Mucosa of rectum (tissue), 2 donors: ENCODE data around the gene HEPHL1.
A peak's percentile ranks its signal among the peaks of the same experiment; 100 is the strongest.

Experiments
- H3K27ac ChIP-seq, 2 donors: one replicate each; pipeline ENCODE4 v1.7.0; 2013; ENCODE audit warnings: inconsistent platforms in 2 of 2, low read depth in 2 of 2, low read length in 2 of 2
- H3K27me3 ChIP-seq, 2 donors: one replicate each; pipeline ENCODE4 v1.7.0; 2013; ENCODE audit warnings: low read length in 2 of 2; ENCODE audit not compliant: control insufficient read depth in 2 of 2, insufficient read depth in 2 of 2
- H3K36me3 ChIP-seq, 2 donors: one replicate each; pipeline ENCODE4 v1.7.0; 2013; ENCODE audit warnings: low read length in 2 of 2; ENCODE audit not compliant: control insufficient read depth in 2 of 2, insufficient read depth in 2 of 2
- H3K4me1 ChIP-seq, 2 donors: one replicate each; pipeline ENCODE4 v1.7.0; 2013; ENCODE audit warnings: low read length in 2 of 2, mild to moderate bottlenecking in 1 of 2; ENCODE audit not compliant: control insufficient read depth in 2 of 2, insufficient read depth in 2 of 2
- H3K4me3 ChIP-seq, 2 donors: one replicate each; pipeline ENCODE4 v1.7.0; 2013; ENCODE audit warnings: low read length in 2 of 2
- H3K9ac ChIP-seq, 2 donors: one replicate each; pipeline ENCODE4 v1.7.0; 2013; ENCODE audit warnings: low read length in 2 of 2, low read depth in 1 of 2, mild to moderate bottlenecking in 1 of 2
- H3K9me3 ChIP-seq, 2 donors: one replicate each; pipeline ENCODE4 v1.7.0; 2013; ENCODE audit warnings: low read length in 2 of 2; ENCODE audit not compliant: control insufficient read depth in 2 of 2
- donor health status: healthy.
- donor health status: Normal muscosa, but diverticular disease.

The HEPHL1 gene

DNA sequence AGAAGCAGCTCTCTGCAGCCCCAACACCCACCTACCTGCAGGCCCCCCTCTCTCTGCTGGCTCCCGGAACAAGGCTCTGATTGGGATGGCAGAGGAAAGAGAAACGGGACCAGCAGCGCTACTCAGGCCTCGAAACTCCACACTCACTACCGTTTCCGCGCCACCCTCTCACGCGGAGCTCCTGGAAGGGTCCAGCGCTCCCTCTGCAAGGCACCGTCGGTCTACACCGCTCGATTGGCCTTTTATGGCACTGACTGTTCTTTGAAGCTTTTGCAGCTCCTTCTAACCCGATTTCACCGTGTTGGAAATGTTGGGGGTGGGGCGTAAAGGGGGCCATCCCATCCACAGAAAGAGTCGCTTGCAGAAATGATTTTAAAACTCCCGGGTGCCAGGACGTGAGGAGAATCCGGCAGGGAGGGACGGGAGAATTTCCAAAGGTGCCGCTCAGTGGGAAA lies 107.2 kb downstream of the HEPHL1 start:
- Histone ChIP-seq H3K4me1 (peaks cover 12 to 18% of the 10 kb centered on the region in 2 donors), H3K4me3 (peak overlapping the region; percentile 91 to 93), H3K9ac (peak overlapping the region; percentile 88 to 90), H3K27me3 (no peaks in the 10 kb centered on the region), H3K27ac (peak overlapping the region; percentile 93 to 95), H3K36me3 (no peaks in the 10 kb centered on the region), H3K9me3 (no peaks in the 10 kb centered on the region)

- Histone ChIP-seq H3K36me3 (no peaks in the 10 kb centered on the region), H3K4me3 (peak within 1 kb of the TSS; percentile 91 to 93), H3K9ac (peak within 1 kb of the TSS; percentile 88 to 90), H3K27ac (peak within 1 kb of the TSS; percentile 93 to 95), H3K4me1 (peaks cover 12 to 18% of the 10 kb centered on the region in 2 donors), H3K9me3 (no peaks in the 10 kb centered on the region), H3K27me3 (no peaks in the 10 kb centered on the region)
These were observed 107.8 kb downstream of the HEPHL1 start, which contains the start of gene PANX1 for GRCh38 chr11:94128746-94129511. PANX1 (plus strand) TSS chr11:94128841; CDS start chr11:94129313, 472 bp downstream.

- H3K4me1 ChIP-seq = peaks cover 12 to 20% of the 10 kb centered on the region in 2 donors
- H3K4me3 ChIP-seq = peak overlapping the region; percentile 91 to 93
- no peaks in the 10 kb centered on the region for H3K36me3 ChIP-seq
- no peaks in the 10 kb centered on the region for H3K9me3 ChIP-seq
- no peaks in the 10 kb centered on the region for H3K27me3 ChIP-seq
- H3K27ac ChIP-seq = peak overlapping the region; percentile 93 to 95
- H3K9ac ChIP-seq = peak overlapping the region; percentile 88 to 90
These were observed 108.6 kb downstream of the HEPHL1 start for GRCh38 chr11:94129512-94130297.

GRCh38 chr11:94130298-94131046 lies 109.3 kb downstream of the HEPHL1 start:
- H3K9ac ChIP-seq = peak overlapping the region in 1 of 2 donors; percentile 90
- H3K4me3 ChIP-seq = peak overlapping the region; percentile 45 to 91

DNA sequence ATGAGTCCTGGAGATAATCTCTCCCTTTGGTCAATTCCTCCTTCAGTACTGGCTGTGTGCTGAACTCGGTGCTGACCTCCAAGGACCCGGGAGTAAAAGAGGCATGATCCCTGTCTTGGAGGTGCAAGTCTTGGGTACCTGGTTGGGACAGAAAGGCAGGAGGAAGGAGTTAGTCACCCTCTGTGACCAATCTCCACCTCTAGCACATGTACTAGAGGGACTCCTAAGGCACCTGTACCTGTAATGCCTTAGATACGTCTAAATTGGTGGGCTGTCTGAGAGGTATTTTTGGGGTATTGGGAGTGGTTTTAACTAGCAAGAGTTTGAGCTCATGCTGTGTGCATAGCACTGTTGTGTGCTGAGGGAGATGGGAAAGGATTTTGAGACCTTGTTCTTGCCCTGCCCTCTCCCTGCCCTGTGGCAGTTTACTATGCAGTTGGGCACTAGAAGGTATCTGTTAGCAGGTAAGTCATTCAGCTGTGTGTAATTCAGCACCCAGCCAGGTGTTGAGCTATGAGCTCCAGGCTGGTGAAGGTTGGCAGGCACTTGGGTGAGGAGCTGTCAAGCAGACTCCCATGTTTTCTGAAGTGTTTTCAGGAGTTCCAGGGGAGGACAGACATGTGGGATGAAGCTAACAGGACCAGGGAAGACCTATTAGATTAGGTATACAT lies 110.0 kb downstream of the HEPHL1 start:
- no peak overlapping the region for H3K9ac ChIP-seq
- peaks cover 12 to 27% of the 10 kb centered on the region in 2 donors for H3K4me1 ChIP-seq
- peak overlapping the region; percentile 29 to 31 for H3K27ac ChIP-seq
- H3K4me3 ChIP-seq = peak overlapping the region in 1 of 2 donors; percentile 18
- H3K27me3 ChIP-seq = no peaks in the 10 kb centered on the region
- no peaks in the 10 kb centered on the region for H3K36me3 ChIP-seq
- no peaks in the 10 kb centered on the region for H3K9me3 ChIP-seq

More at GRCh38 chr11:94130298-94131046, 109.3 kb downstream of the HEPHL1 start:
- Histone ChIP-seq H3K36me3 (no peaks in the 10 kb centered on the region), H3K27ac (peak overlapping the region; percentile 93 to 95), H3K9me3 (no peaks in the 10 kb centered on the region), H3K27me3 (no peaks in the 10 kb centered on the region), H3K4me1 (peaks cover 12 to 26% of the 10 kb centered on the region in 2 donors)

- Histone ChIP-seq H3K4me3 (no peak overlapping the region), H3K9me3 (no peaks in the 10 kb centered on the region), H3K27ac (no peak overlapping the region), H3K4me1 (peaks cover 12 to 27% of the 10 kb centered on the region in 2 donors), H3K36me3 (no peaks in the 10 kb centered on the region), H3K27me3 (no peaks in the 10 kb centered on the region), H3K9ac (no peak overlapping the region)
These were observed 110.6 kb downstream of the HEPHL1 start for GRCh38 chr11:94131718-94132115.

- no peaks in the 10 kb centered on the region for H3K27me3 ChIP-seq
- H3K4me3 ChIP-seq = no peak overlapping the region
- no peak overlapping the region for H3K27ac ChIP-seq
- H3K9ac ChIP-seq = no peak overlapping the region
- no peaks in the 10 kb centered on the region for H3K9me3 ChIP-seq
- H3K4me1 ChIP-seq = peaks cover 12 to 27% of the 10 kb centered on the region in 2 donors
- no peaks in the 10 kb centered on the region for H3K36me3 ChIP-seq
These were observed 111.0 kb downstream of the HEPHL1 start for GRCh38 chr11:94132152-94132558.

DNA sequence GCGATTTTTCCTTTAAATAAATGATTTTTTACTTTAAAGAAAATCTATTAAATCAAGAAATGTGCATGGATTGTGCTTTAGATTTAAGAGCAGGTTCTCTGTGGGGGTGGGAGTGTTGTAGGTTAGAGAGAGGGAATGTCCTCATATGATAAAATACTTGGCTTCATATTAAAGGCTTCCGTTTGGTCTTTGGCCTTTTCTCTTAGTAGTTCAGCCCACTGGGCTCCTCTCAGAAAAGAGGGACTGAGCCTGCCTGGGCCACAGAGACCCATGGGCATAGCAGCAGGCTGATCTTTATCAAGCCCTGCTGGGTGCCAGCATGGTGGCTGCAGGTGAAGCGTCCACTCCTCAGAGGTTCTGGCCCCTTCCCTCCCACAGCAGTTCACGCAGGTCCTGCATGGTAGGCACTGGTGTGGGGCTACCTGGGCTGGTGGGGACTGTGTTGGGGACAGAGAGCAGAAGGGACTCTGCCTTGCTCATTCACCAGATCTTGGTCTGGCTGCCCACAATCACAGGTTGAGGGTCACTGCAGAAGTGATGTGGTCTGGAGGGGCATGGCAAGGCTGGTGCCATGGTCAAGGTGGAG lies 111.8 kb downstream of the HEPHL1 start:
- Histone ChIP-seq H3K27ac (no peak overlapping the region), H3K36me3 (no peaks in the 10 kb centered on the region), H3K4me3 (no peak overlapping the region), H3K9ac (no peak overlapping the region), H3K4me1 (peaks cover 11 to 26% of the 10 kb centered on the region in 2 donors), H3K27me3 (no peaks in the 10 kb centered on the region), H3K9me3 (no peaks in the 10 kb centered on the region)

DNA sequence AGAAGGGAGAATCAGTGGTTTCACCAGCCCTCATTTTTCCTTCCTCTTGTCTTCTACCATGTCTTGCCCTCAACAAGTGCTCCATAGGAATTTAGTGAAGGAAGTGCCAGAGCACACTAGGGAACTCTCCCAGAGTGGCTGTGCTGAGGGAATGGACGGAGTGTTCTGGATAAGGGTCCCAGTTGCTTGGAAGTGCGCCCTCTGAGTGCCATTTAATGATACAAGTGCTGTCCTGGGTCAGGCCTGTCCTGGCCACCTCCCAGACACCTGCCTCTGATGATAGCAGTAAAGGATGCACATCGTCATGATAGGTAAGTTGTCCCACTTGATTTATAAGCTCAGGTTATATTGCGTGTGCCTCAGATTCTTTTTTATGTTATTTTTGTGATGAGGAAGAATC lies 112.6 kb downstream of the HEPHL1 start:
- H3K4me3 ChIP-seq = no peak overlapping the region
- H3K9ac ChIP-seq = no peak overlapping the region
- H3K27me3 ChIP-seq = no peaks in the 10 kb centered on the region
- no peak overlapping the region for H3K27ac ChIP-seq
- no peaks in the 10 kb centered on the region for H3K9me3 ChIP-seq
- peaks cover 7 to 21% of the 10 kb centered on the region in 2 donors for H3K4me1 ChIP-seq
- H3K36me3 ChIP-seq = no peaks in the 10 kb centered on the region
